HG03097 (cell line): ENCODE measurements around the gene MROH9.
"Not testable (repeated sequence)": the region's sequence is repeated elsewhere in the genome, so short reads cannot be mapped to it uniquely, and the experiment has no call there.

Source experiments
- ATAC-seq: cut with Tn5 transposase; IDR thresholded peaks from one replicate; pipeline ENCODE4 v1.9.1; 2021; ENCODE audit not compliant: unreplicated experiment, low FRiP score

Gene MROH9, protein sequence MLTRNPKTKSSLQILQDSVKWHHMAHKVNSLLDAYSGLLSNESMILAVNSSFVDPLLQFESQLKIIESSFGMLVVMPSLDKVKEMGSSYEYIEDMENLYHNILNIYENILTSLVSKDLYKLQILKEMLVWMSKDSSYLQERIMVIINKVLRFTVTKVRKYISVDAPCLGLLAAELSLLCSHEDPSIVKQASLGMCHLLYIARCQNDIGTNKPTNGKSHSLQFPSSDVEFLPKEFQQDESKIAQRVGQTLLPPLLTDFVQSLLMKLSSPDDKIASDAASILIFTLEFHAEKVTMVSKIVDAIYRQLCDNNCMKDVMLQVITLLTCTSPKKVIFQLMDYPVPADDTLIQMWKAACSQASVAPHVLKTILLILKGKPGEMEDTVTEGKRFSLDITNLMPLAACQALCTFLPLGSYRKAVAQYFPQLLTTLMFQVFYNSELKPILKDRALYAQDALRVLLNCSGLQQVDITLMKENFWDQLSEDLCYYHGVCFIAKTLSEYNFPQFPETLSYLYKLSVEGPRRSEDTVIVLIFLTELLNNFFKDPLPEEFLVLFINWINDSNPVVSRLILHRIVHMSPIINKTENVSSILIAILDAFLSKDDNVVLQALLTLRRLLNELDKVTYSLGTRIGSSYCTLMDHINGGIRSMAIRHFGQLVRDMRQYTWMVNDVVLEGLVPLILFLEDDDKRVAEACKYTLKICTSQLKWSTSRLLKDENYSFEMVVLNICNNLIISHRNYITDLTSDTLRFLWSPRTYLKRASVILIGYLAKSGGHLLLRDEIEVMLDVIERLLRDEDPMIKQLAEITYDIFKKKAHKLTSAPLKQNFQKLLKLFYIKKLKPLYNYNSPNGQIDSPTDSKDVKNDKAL

DNA sequence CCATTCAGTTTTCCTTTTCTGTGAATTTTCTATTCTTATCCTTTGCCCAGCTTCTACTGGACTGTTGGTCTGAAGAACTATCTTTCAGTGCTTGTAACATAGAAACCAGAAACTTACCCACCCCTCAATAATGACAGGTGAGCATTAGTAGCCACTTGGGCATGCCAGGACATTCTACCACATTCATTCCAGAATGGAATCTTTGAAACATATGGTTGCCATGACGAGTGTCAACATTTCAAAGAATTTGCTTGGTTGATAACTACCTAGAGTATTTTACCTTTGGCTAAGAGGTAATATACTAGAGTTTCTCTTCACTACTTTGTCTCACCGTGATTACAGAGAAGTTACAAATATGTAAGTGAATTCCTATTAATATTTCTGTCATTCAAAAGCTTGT lies at the start of gene MROH9:
Gene MROH9 (plus strand): TSS at position 304 of the 400 bp plus-strand sequence. CDS start 10,023 bp downstream, outside the sequence.
- ATAC-seq: no peak

DNA sequence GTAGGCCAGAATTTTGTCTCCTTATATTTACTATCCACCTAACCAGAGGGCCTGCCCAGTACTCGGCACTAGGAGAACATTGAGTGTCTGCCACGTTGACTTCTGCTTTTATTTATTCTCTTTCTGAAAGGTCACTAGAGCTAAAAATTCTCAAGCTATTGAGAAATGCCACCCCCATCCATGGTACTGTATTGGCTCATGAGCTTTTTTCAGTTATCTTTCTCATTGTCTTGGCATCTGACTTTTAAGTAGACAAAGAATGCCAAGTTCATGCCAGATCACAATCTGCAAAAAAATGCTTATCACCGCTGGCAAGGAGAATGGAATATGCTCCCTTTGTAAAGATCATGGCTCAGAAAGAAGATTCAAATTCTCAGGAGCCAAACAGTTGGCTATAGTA lies 49.8 kb upstream of the MROH9 start:
- ATAC-seq: no peak

DNA sequence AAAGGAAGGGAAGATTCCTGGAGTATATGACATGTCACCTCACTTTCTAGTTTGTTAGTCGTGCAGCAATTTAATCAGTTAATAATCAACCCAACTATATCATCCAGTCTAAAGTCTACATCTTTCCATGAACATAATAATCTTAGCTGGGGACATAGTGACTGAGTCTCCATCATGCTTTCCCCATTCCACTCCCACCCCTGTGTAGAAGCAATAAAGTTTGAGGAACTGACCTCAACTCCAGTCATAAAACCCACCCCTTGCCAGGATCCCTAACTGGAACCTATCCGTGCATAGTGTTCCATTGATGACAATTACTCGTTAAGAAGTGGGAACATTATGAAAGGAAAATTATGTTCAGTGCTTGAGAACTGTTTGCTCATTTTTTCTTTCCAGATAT lies 48.9 kb upstream of the MROH9 start:
- ATAC-seq: no peak

DNA sequence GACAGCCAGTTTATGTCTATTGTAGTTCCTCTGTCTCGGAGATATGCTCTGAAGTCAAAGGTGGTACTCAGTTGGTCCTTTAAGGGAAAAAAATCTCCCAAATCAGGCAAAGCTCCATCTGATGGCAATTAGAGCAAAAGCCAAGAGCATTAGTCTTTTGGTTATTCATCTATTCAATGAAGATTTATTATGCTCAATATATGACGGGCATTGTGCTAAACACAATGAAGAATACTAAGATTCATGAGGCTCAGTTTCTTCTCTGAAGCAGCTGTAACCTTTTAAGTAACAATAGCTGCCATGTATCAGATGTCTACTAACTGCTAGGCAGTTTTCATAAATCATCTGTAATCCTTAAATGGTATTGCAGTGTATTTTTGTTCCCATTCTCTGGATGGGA lies 47.6 kb upstream of the MROH9 start:
- no peak for ATAC-seq

- ATAC-seq: no peak
Measured at GRCh38 chr1:170891872-170892271, 43.5 kb upstream of the MROH9 start.

DNA sequence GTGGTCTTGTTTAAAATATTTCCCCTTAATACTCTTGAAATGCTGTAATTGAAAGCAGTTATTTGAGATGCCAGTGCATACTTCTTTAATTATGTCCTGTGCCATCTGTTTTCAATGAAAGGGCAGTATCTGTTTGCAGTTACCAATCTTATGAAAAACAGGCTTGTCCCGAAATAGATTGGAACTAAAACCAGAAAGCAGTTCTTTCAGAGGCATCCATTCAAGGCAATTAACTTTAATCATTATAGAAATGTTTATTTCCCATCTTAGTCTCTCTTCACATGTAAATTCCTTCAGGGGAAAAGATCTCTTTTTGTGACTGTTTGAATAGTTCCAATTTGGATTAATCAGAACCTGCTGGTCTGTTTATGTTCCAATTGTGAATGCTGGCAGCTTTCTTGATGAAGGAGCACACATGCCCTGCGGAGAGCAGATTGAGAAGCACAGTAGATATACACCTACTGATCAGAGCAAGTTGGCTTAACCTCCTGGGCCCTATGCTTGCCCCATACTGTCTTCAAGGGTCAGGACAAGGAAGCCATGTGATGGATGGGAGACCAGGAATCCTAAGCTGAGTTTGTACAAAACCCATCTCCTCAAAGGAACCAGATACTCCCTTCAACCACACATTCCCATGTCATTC lies 41.6 kb upstream of the MROH9 start:
- no peak for ATAC-seq

GRCh38 chr1:170903961-170904360 lies 31.4 kb upstream of the MROH9 start:
- no peak for ATAC-seq

DNA sequence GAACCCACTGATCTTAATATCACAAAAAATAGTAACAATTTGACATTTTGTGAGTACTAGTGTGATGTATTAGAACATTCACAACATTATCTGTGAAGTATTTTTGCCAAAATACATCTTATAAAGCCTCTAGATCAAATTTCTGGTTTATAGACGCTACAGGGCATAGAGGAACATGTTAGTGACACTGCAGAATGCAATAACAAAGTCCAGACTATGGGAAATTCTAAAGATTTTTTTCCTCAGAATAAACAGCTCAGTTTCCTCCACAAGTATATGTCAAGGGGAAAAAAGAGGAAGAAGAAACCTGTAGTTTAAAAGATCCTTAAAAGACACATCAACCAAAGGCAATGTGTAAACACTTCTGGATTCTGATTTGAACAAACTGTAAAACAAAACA lies 26.4 kb upstream of the MROH9 start:
- ATAC-seq: no peak

GRCh38 chr1:170910273-170910672 lies 25.1 kb upstream of the MROH9 start:
- ATAC-seq: no peak

GRCh38 chr1:170917373-170917772 lies 18.0 kb upstream of the MROH9 start:
- no peak for ATAC-seq

DNA sequence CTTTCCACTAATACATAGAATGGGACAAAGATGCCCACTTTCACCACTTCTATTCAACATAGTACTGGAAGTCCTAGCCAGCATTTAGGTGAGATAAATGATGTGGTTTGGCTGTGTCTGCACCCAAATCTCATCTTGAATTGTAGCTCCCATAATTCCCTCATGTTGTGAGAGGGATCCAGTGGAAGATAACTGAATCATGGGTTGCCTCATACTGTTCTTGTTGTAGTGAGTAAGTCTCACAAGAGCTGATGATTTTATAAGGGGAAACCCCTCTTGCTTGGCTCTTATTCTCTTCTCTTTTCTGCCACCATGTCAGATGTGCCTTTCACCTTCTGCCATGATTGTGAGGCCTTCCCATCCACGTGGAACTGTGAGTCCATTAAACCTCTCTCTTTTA lies 10.7 kb upstream of the MROH9 start:
- not testable (repeated sequence) for ATAC-seq

- ATAC-seq: no peak
Measured at GRCh38 chr1:170927955-170928840, 7.1 kb upstream of the MROH9 start.

GRCh38 chr1:170929412-170929834 lies 5.9 kb upstream of the MROH9 start:
- ATAC-seq: no peak

DNA sequence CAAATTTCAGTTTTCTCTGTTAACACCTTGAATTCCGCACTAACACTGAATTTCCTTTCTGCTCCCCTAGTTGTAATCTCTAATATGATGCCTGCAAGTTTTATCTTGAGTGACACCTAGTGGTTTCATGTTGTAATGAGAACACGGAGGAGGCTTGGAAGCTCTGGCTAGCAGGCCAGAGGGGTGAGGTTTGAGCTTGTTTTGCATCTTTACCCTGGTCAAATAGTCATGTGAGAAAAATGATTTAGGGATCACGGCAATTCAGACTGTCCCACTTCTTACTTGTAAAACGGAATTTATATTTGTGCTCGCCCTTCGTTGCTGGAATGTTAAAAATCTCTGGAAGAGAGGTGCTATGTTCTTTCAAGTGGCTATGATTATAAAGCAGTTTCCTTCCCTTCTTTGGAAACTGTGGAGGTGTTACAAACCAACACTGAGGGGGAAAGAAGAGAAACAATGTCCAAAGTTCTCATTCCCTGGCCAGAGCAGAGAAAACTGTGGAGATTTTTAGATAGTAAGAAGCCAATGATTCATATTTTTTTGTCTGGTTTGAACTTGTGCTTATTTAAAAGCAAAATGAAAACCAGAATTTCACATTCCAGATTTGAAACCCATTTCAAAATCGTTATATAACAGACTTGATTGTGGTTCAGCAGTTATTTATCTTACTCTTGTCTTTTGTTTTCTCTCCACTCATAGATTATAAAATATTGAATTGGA lies 5.3 kb upstream of the MROH9 start:
- ATAC-seq: peak; percentile 84

- no peak for ATAC-seq
Measured at GRCh38 chr1:170931650-170932049, 3.7 kb upstream of the MROH9 start.

DNA sequence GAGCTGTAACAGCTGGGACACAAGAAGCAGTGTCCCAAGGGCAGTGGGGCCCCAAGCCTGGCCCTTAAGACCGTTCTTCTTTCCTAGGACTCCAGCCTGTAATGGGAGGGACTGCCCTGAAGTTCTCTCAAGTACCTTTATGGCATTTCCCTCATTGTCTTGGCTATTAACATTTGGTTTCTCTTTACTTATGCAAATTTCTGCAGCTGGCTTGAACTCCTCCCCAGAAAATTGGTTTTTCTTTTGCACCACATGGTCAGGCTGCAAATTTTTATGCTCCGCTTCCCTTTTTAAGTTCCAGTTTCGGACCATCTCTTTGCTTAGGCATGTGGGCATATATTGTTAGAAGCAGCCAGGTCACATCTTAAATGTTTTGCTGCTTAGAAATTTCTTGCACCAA lies 3.1 kb upstream of the MROH9 start:
- ATAC-seq: no peak

GRCh38 chr1:170938281-170938680 lies 2.9 kb downstream of the MROH9 start:
- ATAC-seq: no peak

DNA sequence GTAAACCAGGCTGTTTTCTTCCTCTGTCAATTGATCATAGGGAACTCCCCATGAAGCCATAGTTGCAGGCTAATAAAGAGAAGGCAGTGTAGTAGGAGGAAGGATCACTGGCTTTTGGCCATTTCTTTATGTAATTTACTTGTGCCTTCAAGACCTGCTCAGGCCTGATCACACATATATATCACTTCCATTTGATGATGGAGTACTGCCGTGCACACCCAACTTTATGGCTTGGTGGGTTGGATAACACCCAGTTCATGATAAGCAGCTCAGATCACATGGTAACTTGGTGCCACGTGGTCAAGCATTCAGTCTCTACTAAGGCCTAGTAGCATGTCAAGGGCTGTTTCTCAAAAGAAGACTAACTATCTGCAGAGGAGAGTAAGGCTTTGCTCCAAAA lies 4.1 kb downstream of the MROH9 start:
- ATAC-seq: no peak

- not testable (repeated sequence) for ATAC-seq
Measured at GRCh38 chr1:170951744-170952143, 16.4 kb downstream of the MROH9 start.

DNA sequence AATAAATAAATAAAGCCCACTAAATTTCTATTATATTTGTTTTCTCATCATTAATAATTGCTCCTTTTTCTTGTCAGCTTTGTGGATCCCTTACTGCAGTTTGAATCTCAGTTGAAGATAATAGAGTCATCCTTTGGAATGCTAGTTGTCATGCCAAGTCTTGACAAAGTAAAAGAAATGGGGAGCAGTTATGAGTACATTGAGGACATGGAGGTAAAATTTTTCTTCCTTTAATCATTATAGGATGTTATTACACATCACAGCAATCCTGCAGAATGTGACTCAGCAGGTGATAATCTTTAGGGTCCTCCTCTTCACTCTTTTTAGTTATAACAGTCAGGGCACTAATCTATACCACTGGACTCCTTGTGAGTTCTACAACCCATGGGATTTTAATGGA lies 24.1 kb downstream of the MROH9 start:
- ATAC-seq: no peak
